Measurements from ENCODE around the gene POU6F2. TPM values are rescaled to one million over a fixed set of nuclear protein-coding genes. Genes with fewer than 3 reads are reported as not detected.

The POU6F2 gene
- total RNA-seq, 1 donor, result under 0.01 TPM

- TF ChIP-seq CTCF (IDR thresholded peaks at IDR 0.05; ENCODE audit: insufficient read depth, low read depth, low read length), result no peak
- H3K4me3 ChIP-seq (ENCODE audit: low read depth, low read length), result no peak overlapping the region
- DNase-seq (ENCODE audit: low read depth), result no peak
These were observed 388.1 kb downstream of the POU6F2 start for GRCh38 chr7:39365751-39366295.

GRCh38 chr7:39367451-39367850, 389.7 kb downstream of the POU6F2 start:
- H3K4me3 ChIP-seq (ENCODE audit: low read depth, low read length), result no peak overlapping the region
- DNase-seq (ENCODE audit: low read depth), result no peak
- TF ChIP-seq CTCF (IDR thresholded peaks at IDR 0.05; ENCODE audit: insufficient read depth, low read depth, low read length), result no peak

GRCh38 chr7:39367943-39368342, 390.2 kb downstream of the POU6F2 start:
- no peak for DNase-seq (ENCODE audit: low read depth)
- H3K4me3 ChIP-seq (ENCODE audit: low read depth, low read length), result no peak overlapping the region
- TF ChIP-seq CTCF (IDR thresholded peaks at IDR 0.05; ENCODE audit: insufficient read depth, low read depth, low read length), result no peak

GRCh38 chr7:39372383-39372782, 394.7 kb downstream of the POU6F2 start:
- H3K4me3 ChIP-seq (ENCODE audit: low read depth, low read length), result no peak overlapping the region
- DNase-seq (ENCODE audit: low read depth), result no peak
- TF ChIP-seq CTCF (IDR thresholded peaks at IDR 0.05; ENCODE audit: insufficient read depth, low read depth, low read length), result no peak

- no peak overlapping the region for H3K4me3 ChIP-seq (ENCODE audit: low read depth, low read length)
- no peak for DNase-seq (ENCODE audit: low read depth)
- TF ChIP-seq CTCF (IDR thresholded peaks at IDR 0.05; ENCODE audit: insufficient read depth, low read depth, low read length), result no peak
These were observed 396.8 kb downstream of the POU6F2 start for GRCh38 chr7:39374436-39375040.

GRCh38 chr7:39375047-39375873, 397.6 kb downstream of the POU6F2 start:
- no peak overlapping the region for H3K4me3 ChIP-seq (ENCODE audit: low read depth, low read length)
- DNase-seq (ENCODE audit: low read depth), result no peak
- no peak for TF ChIP-seq CTCF (IDR thresholded peaks at IDR 0.05; ENCODE audit: insufficient read depth, low read depth, low read length)

Measured in fibroblast of villous mesenchyme (primary cell).